Sigmoid colon (tissue), 7 donors: ENCODE results near the gene LCLAT1. TPM values are rescaled to one million over a fixed set of nuclear protein-coding genes. Genes with fewer than 3 reads are reported as not detected.
A peak's percentile ranks its signal among the peaks of the same experiment; 100 is the strongest.

ENCODE experiments used
- DNase-seq: peaks from one replicate; pipeline ENCODE4 v3.0.0-alpha.2; 2019
- H3K27ac ChIP-seq, 4 donors: fragments of 200-600 bp; sonication (generic); one replicate each; pipeline ENCODE4 v1.5.1; 2016 to 2019; ENCODE audit warnings: mild to moderate bottlenecking in 1 of 4
- H3K27me3 ChIP-seq, 3 donors: fragments of 200-600 bp; sonication (generic); one replicate each; pipeline ENCODE4 v1.5.1; 2019; ENCODE audit warnings: mild to moderate bottlenecking in 1 of 3
- H3K36me3 ChIP-seq, 4 donors: fragments of 200-600 bp; sonication (generic); one replicate each; pipeline ENCODE4 v1.5.1; 2016 to 2019
- H3K4me1 ChIP-seq, 4 donors: fragments of 200-600 bp; sonication (generic); one replicate each; pipeline ENCODE4 v1.5.1; 2017 to 2019
- H3K4me3 ChIP-seq, 4 donors: fragments of 200-600 bp; sonication (generic); one replicate each; pipeline ENCODE4 v1.5.1; 2017 to 2019; ENCODE audit warnings: mild to moderate bottlenecking in 2 of 4, moderate library complexity in 1 of 4
- H3K9me3 ChIP-seq, 4 donors: fragments of 200-600 bp in 3 of 4; sonication (generic) in 3 of 4; one replicate each; pipeline versions ENCODE4 v1.5.1 to v1.6.1; 2013 to 2019
- CTCF ChIP-seq, 4 experiments: fragments of 450-650 bp in 3 of 4; fragments of 200-600 bp in 1 of 4; IDR thresholded peaks; one replicate each; pipeline ENCODE4 v1.5.1; 2016 to 2019; ENCODE audit warnings: antibody characterized with exemption in 4 of 4, mild to moderate bottlenecking in 3 of 4, moderate library complexity in 2 of 4
- EP300 ChIP-seq, 4 donors: sonication (generic); formaldehyde crosslinking; IDR thresholded peaks; one replicate each; pipeline ENCODE4 v1.6.1; 2017; ENCODE audit warnings: antibody characterized with exemption in 4 of 4
- POLR2A ChIP-seq, 2 donors: fragments of 450-650 bp; IDR thresholded peaks; one replicate each; pipeline ENCODE4 v1.6.1; 2016; ENCODE audit warnings: antibody characterized with exemption in 2 of 2, mild to moderate bottlenecking in 2 of 2, moderate library complexity in 2 of 2
- POLR2AphosphoS5 ChIP-seq, 4 donors: sonication (generic); formaldehyde crosslinking; IDR thresholded peaks; one replicate each; pipeline ENCODE4 v1.6.1; 2017; ENCODE audit warnings: antibody characterized with exemption in 4 of 4
- WGBS, 2 donors: extraction: QIAGEN DNeasy Blood & Tissue Kit; methylation state at CpG; one replicate each; pipeline ENCODE4 v1.1.7; 2013; 5-methylcytosine and 5-hydroxymethylcytosine counted together
- intact Hi-C: fragments of 100-400 bp; cut with DNase I; formaldehyde crosslinking; loops from one replicate; pipeline ENCODE4 v1.15.1; 2023
- polyA plus RNA-seq, 3 donors: library from polyadenylated mRNA; stranded (reverse); fragments of 200-250 nt; gene quantifications; one replicate each; pipeline ENCODE4 v1.2.3, GENCODE V29; 2013
- total RNA-seq, 4 donors: library from RNA; depleted of rRNA; stranded (reverse); fragments of >200 nt; gene quantifications; one replicate each; pipeline ENCODE4 v1.1.0, GENCODE V29; 2016
- donor health status: healthy with polysubstance abuse.
- donor health status: Bipolar disorder and iron deficiency.
- donor health status: healthy.

Gene LCLAT1
- total and polyA plus RNA-seq, 7 donors, result 1.2 to 17.2 (median 10.0) TPM

- no peak for DNase-seq
- no peaks in the 10 kb centered on the region for H3K36me3 ChIP-seq
- no peaks in the 10 kb centered on the region for H3K27me3 ChIP-seq
- peaks cover 0 to 98% (median 85%) of the 10 kb centered on the region in 4 donors for H3K4me1 ChIP-seq
- intact Hi-C loops, result loop anchor here (5.0 kb wide), 3 partner anchors 105 to 260 kb away; partner anchors contain the start of gene LBH
- no peaks in the 10 kb centered on the region for H3K9me3 ChIP-seq
- H3K27ac ChIP-seq, result peak overlapping the region in 3 of 4 donors; percentile 78 to 85 (median 81)
- TF ChIP-seq CTCF (IDR thresholded peaks at IDR 0.05) (no peak), POLR2A (IDR thresholded peaks at IDR 0.05) (no peak), EP300 (IDR thresholded peaks at IDR 0.05) (no peak), POLR2AphosphoS5 (IDR thresholded peaks at IDR 0.05) (peak in 2 of 4 donors; percentile 16 to 26)
- H3K4me3 ChIP-seq, result no peak overlapping the region
- 95 to 97% methylated on average over 2 of the region's 2 CpGs for WGBS, 2 donors
These were observed 40.2 kb upstream of the LCLAT1 start for GRCh38 chr2:30406853-30407252.

DNA sequence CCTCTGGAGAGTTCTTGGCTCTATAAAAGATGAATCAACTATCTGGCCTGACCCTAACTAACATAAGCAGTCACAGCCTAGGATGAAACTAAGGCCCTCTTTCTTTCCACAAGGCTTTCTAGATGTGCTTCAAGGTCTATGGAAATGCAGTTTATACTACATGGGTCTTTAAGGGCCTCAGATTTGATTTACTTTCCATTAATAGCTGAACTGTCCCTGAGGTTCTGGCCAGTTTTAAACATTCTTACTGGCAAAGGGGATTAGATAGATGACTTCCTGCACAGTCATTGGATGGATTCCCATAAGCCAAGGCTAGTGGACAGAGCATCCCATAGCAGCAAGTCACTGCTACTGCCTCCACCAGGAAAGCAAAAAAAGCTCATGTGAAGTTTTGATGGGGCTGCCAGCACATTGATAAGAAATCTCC is 38.1 kb upstream of the LCLAT1 start:
- peaks cover 0 to 97% (median 84%) of the 10 kb centered on the region in 4 donors for H3K4me1 ChIP-seq
- no peak for TF ChIP-seq CTCF (IDR thresholded peaks at IDR 0.05)
- TF ChIP-seq POLR2A (IDR thresholded peaks at IDR 0.05), result no peak
- peak in 2 of 4 donors; percentile 23 to 35 for TF ChIP-seq POLR2AphosphoS5 (IDR thresholded peaks at IDR 0.05)
- no peak for TF ChIP-seq EP300 (IDR thresholded peaks at IDR 0.05)
- H3K9me3 ChIP-seq, result no peaks in the 10 kb centered on the region
- no peak overlapping the region for H3K4me3 ChIP-seq
- H3K36me3 ChIP-seq, result no peaks in the 10 kb centered on the region
- no peak for DNase-seq
- intact Hi-C loops, result loop anchor here (5.0 kb wide), 3 partner anchors 107 to 258 kb away; partner anchors contain the start of gene LBH
- H3K27ac ChIP-seq, result peak overlapping the region; percentile 69 to 85 (median 80)
- H3K27me3 ChIP-seq, result no peaks in the 10 kb centered on the region

DNA sequence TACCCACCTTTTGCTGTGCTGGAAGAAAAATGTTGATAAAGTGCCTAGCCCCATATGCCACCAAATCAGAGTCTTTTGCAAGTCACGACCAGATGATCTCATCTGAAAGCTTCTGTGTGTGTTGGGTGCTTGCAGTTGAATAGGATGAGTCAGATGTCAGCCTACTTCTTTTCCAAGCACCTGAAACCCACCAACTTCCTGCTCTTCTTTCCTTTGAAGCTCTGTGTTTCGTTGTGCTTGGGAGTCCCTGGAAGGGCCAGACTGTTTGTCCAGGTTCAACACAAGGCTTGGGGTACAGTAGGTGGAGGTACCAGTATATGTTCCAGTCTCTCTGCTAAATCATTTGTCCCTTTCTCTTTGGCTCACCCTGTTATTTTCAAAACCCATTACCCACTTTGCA is 36.8 kb upstream of the LCLAT1 start:
- H3K27ac ChIP-seq, result peak overlapping the region; percentile 18 to 85 (median 80)
- peaks cover 0 to 87% (median 71%) of the 10 kb centered on the region in 4 donors for H3K4me1 ChIP-seq
- no peak for DNase-seq
- no peak overlapping the region for H3K4me3 ChIP-seq
- 58 to 78% methylated on average over 2 of the region's 2 CpGs for WGBS, 2 donors
- TF ChIP-seq EP300 (IDR thresholded peaks at IDR 0.05) (no peak), POLR2A (IDR thresholded peaks at IDR 0.05) (no peak), CTCF (IDR thresholded peaks at IDR 0.05) (no peak), POLR2AphosphoS5 (IDR thresholded peaks at IDR 0.05) (no peak)
- no peaks in the 10 kb centered on the region for H3K27me3 ChIP-seq
- intact Hi-C loops, result no loop called here
- no peaks in the 10 kb centered on the region for H3K9me3 ChIP-seq
- no peaks in the 10 kb centered on the region for H3K36me3 ChIP-seq

DNA sequence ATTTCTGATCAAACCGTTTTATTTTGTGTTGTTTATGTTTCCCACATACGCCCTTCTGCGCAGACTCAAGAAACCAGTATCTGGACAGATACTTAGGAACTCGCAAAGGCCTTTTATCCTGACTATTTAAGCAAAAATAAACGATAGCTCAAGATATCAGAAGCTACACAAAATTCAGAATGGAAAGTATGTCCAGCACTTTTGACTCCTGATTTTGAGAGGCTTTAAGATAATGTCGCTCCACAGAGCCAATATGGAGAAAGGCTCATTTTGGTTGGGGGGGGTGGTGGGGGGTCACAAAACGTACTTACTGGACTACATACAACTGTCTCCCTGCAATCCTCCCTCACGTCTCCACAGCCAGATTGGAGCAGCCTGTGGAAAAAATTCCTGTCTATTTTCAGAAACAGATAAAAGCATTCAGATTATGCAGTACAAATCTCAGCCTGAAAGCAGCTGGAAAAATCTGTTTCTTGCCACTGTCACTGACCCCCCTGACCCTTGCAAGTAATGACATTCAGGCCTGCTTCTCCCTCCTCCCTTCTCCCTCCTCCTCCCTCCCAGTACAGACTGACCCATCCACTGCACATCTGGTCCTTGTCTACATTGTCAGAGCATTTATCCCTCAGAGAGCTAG is 34.9 kb upstream of the LCLAT1 start:
- Histone ChIP-seq H3K4me1 (peaks cover 0 to 77% (median 59%) of the 10 kb centered on the region in 4 donors), H3K27me3 (no peaks in the 10 kb centered on the region), H3K9me3 (no peaks in the 10 kb centered on the region), H3K36me3 (no peaks in the 10 kb centered on the region), H3K27ac (peak overlapping the region; percentile 60 to 85 (median 80)), H3K4me3 (no peak overlapping the region)
- 64 to 79% methylated on average over 8 of the region's 8 CpGs for WGBS, 2 donors
- TF ChIP-seq POLR2AphosphoS5 (IDR thresholded peaks at IDR 0.05) (peak; percentile 33 to 65 (median 58)), POLR2A (IDR thresholded peaks at IDR 0.05) (no peak), CTCF (IDR thresholded peaks at IDR 0.05) (no peak), EP300 (IDR thresholded peaks at IDR 0.05) (peak in 1 of 4 donors; percentile 10)
- DNase-seq, result peak; percentile 85
- intact Hi-C loops, result no loop called here
